Adrenal gland (tissue), 12 donors: Measurements from ENCODE around the gene BRCA2. TPM values are rescaled to one million over a fixed set of nuclear protein-coding genes. Genes with fewer than 3 reads are reported as not detected.

Source experiments
- DNase-seq, 7 donors: peaks; one replicate each; pipeline ENCODE4 v3.0.0-alpha.2; 2019 to 2020
- H3K27ac ChIP-seq, 5 donors: fragments of 200-600 bp; sonication (generic) in 4 of 5; 1 replicate in 3 of 5; 2 replicates in 2 of 5; pipeline versions ENCODE4 v1.5.1 to v1.8.0; 2016 to 2020; ENCODE audit warnings: mild to moderate bottlenecking in 1 of 5
- H3K27me3 ChIP-seq: fragments of 200-600 bp; 2 replicates; pipeline ENCODE4 v1.8.0; 2021
- H3K36me3 ChIP-seq, 2 donors: fragments of 200-600 bp; replicated peaks in 1 of 2; 1 replicate in 1 of 2; 2 replicates in 1 of 2; pipeline versions ENCODE4 v1.5.1 to v1.8.0; 2018 to 2022
- H3K4me1 ChIP-seq, 2 donors: fragments of 200-600 bp; replicated peaks in 1 of 2; 1 replicate in 1 of 2; 2 replicates in 1 of 2; pipeline versions ENCODE4 v1.5.1 to v1.8.0; 2018 to 2021
- H3K4me3 ChIP-seq, 4 donors: fragments of 200-600 bp; sonication (generic) in 3 of 4; one replicate each; pipeline ENCODE4 v1.5.1; 2016 to 2018
- H3K9me3 ChIP-seq, 3 donors: fragments of 200-600 bp; sonication (generic) in 1 of 3; replicated peaks in 1 of 3; 1 replicate in 2 of 3; 2 replicates in 1 of 3; pipeline versions ENCODE4 v1.5.1 to v1.8.0; 2016 to 2021
- POLR2A ChIP-seq, 2 donors: fragments of 450-650 bp; IDR thresholded peaks; one replicate each; pipeline ENCODE4 v1.6.1; 2017; ENCODE audit warnings: antibody characterized with exemption in 2 of 2, mild to moderate bottlenecking in 2 of 2, moderate library complexity in 1 of 2
- WGBS, 4 donors: extraction: QIAGEN DNeasy Blood & Tissue Kit in 2 of 4; methylation state at CpG; one replicate each; pipeline versions ENCODE4 v1.1.5 to v1.1.7; 2013 to 2017; 5-methylcytosine and 5-hydroxymethylcytosine counted together
- intact Hi-C, 2 donors: fragments of 100-400 bp; cut with DNase I; formaldehyde crosslinking; loops; one replicate each; pipeline versions ENCODE4 v1.14.1 to v1.15.0; 2022 to 2023
- polyA plus RNA-seq, 3 donors: library from polyadenylated mRNA; stranded (reverse); fragments of 200-250 nt in 2 of 3; fragments of 350-450 nt in 1 of 3; fragmentation: Illumina TruSeq in 1 of 3; extraction: RNeasy Lipid Tissue Mini Kit (QIAGEN cat#74804) in 1 of 3; gene quantifications; one replicate each; pipeline ENCODE4 v1.2.3, GENCODE V29; 2013 to 2014
- total RNA-seq, 9 donors: library from RNA; depleted of rRNA in 4 of 9; stranded (reverse); fragments of >200 nt in 4 of 9; fragments of 120-200 nt in 1 of 9; fragmentation: NEBNext Ultra II Directional in 1 of 9; extraction: Animal tissue kit (Norgen Biotek cat#: 25700) in 1 of 9; gene quantifications; one replicate each; pipeline versions ENCODE4 v1.1.0 to v1.2.4, GENCODE V29; 2013 to 2023
- TF ChIP-seq, protein P1 (sequence below), 6 experiments: fragments of 450-650 bp in 4 of 6; fragments of 200-600 bp in 2 of 6; sonication (generic) in 1 of 6; IDR thresholded peaks; 1 replicate in 5 of 6; 2 replicates in 1 of 6; pipeline versions ENCODE4 v1.5.1 to v1.8.0; 2016 to 2021; ENCODE audit warnings: antibody characterized with exemption in 6 of 6, mild to moderate bottlenecking in 2 of 6, moderate library complexity in 1 of 6
- donor health status: healthy with polysubstance abuse.
- donor health status: Bipolar disorder and iron deficiency.
- donor health status: DM: yes; HTN: yes; CAD: no.
- donor health status: DM: no; HTN: no; CAD: no.
- donor health status: DM: no; HTN: no; CAD: no.
- donor health status: DM: yes; HTN: yes; CAD: no.

Gene BRCA2
- total and polyA plus RNA-seq, 12 donors: 0.07 to 4.5 (median 1.2) TPM

GRCh38 chr13:32320528-32320927, 5.2 kb downstream of the BRCA2 start:
- intact Hi-C loops: no loop called here

DNA sequence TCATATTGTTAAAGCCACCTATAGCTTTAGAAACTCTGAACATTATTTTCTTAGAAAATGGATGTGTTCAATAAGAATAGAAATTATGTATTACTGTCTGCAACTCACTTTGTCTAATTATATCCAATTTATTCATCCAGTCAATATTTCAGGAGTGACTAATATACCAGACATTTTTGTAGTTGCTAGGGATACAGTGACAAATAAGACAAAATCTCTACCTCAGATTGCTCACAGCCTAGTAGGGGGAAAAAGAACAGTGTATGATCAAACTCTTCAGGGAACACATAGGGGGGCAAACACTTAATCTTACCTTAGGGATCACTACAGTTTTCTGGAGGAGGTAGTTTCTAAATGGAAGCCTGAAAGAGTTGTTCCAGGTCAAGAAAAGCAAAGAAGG, 8.6 kb downstream of the BRCA2 start:
- DNase-seq: no peak
- intact Hi-C loops: no loop called here
- TF ChIP-seq, protein P1, sequence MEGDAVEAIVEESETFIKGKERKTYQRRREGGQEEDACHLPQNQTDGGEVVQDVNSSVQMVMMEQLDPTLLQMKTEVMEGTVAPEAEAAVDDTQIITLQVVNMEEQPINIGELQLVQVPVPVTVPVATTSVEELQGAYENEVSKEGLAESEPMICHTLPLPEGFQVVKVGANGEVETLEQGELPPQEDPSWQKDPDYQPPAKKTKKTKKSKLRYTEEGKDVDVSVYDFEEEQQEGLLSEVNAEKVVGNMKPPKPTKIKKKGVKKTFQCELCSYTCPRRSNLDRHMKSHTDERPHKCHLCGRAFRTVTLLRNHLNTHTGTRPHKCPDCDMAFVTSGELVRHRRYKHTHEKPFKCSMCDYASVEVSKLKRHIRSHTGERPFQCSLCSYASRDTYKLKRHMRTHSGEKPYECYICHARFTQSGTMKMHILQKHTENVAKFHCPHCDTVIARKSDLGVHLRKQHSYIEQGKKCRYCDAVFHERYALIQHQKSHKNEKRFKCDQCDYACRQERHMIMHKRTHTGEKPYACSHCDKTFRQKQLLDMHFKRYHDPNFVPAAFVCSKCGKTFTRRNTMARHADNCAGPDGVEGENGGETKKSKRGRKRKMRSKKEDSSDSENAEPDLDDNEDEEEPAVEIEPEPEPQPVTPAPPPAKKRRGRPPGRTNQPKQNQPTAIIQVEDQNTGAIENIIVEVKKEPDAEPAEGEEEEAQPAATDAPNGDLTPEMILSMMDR (IDR thresholded peaks at IDR 0.05): no peak
- TF ChIP-seq POLR2A (IDR thresholded peaks at IDR 0.05): no peak
- Histone ChIP-seq H3K27me3 (no peaks in the 10 kb centered on the region), H3K4me1 (no peaks in the 10 kb centered on the region), H3K27ac (no peak overlapping the region), H3K4me3 (no peak overlapping the region), H3K36me3 (no peaks in the 10 kb centered on the region), H3K9me3 (no peaks in the 10 kb centered on the region)

More at GRCh38 chr13:32320528-32320927, 5.2 kb downstream of the BRCA2 start:
- no peak overlapping the region for H3K4me3 ChIP-seq
- H3K4me1 ChIP-seq: no peaks in the 10 kb centered on the region
- no peaks in the 10 kb centered on the region for H3K36me3 ChIP-seq
- no peak for DNase-seq
- no peak overlapping the region for H3K27ac ChIP-seq
- no peaks in the 10 kb centered on the region for H3K27me3 ChIP-seq
- 76 to 90% (median 86%) methylated on average over 4 of the region's 4 CpGs for WGBS, 4 donors
- no peaks in the 10 kb centered on the region for H3K9me3 ChIP-seq
- no peak for TF ChIP-seq POLR2A (IDR thresholded peaks at IDR 0.05)
- TF ChIP-seq, protein P1 (IDR thresholded peaks at IDR 0.05): no peak

DNA sequence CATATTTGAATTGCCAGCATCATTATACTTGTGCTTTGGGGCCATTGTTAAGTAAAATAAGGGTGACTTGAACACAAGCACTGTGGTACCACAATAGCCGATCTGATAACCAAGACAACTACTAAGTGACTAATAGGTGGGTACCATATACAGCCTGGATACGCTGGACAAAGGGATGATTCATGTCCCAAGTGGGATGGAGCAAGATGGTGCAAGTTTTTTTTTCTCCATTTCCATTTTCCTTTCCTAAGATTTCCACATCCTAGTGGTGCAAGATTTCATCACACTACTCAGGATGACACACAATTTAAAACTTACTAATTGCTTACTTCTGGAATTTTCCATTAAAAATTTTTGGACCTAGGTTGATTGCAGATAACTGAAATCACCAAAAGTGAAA, 15.1 kb downstream of the BRCA2 start:
- intact Hi-C loops: no loop called here

GRCh38 chr13:32334671-32335070, 19.4 kb downstream of the BRCA2 start:
- 92 to 98% (median 94%) methylated on average over 2 of the region's 2 CpGs for WGBS, 4 donors
- Histone ChIP-seq H3K27ac (no peak overlapping the region), H3K4me1 (no peaks in the 10 kb centered on the region), H3K4me3 (no peak overlapping the region), H3K36me3 (no peaks in the 10 kb centered on the region), H3K9me3 (no peaks in the 10 kb centered on the region), H3K27me3 (no peaks in the 10 kb centered on the region)
- intact Hi-C loops: no loop called here
- no peak for TF ChIP-seq POLR2A (IDR thresholded peaks at IDR 0.05)
- TF ChIP-seq, protein P1 (IDR thresholded peaks at IDR 0.05): no peak
- DNase-seq: no peak

More for the DNA sequence above, 15.1 kb downstream of the BRCA2 start:
- Histone ChIP-seq H3K4me1 (no peaks in the 10 kb centered on the region), H3K27me3 (no peaks in the 10 kb centered on the region), H3K9me3 (no peaks in the 10 kb centered on the region), H3K27ac (no peak overlapping the region), H3K36me3 (no peaks in the 10 kb centered on the region), H3K4me3 (no peak overlapping the region)
- no peak for TF ChIP-seq POLR2A (IDR thresholded peaks at IDR 0.05)
- TF ChIP-seq, protein P1 (IDR thresholded peaks at IDR 0.05): no peak
- no peak for DNase-seq
- whole genome bisulfite sequencing, 4 donors: 88 to 96% (median 92%) methylated on average over 2 of the region's 2 CpGs
